ENCODE measurements around the gene NR2E1. TPM values are rescaled to one million over a fixed set of nuclear protein-coding genes. Genes with fewer than 3 reads are reported as not detected.

Gene NR2E1
- total RNA-seq, 3 donors from 2014 or later (not counting 1 experiment from before 2014, with no cell fraction given): not detected

DNA sequence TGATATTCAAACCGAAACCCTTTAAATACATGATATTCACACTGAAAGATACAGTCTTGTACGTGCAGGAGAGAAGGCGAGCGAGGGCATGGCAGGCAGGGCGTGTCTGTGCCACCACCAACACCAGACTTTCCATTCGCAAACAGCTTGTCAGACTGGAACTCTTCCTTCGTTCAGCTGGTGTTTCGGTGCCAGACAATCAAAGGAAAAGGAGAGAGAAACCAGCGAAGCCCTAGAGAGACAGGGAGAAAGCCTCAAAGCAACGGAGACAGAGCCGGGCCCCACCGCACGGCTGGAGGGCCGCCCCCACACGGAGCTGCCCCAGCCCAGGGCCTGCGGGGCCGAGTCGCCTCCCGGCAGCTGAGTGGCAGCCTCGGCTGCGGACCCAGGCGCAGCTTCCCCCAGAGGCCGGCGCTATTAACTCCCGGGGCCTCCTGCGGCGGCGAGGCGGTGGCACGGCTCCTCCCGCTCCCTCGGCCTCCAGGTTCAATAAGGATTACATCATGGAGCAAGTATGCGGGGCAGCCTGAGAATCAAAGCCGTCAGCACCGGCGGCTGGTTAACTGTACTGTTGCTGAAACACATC, 32.1 kb upstream of the NR2E1 start:
- Mint-ChIP-seq H3K27me3 (ENCODE audit: low read depth in 2 of 2) (peaks cover 55 to 89% of the 10 kb centered on the region in 2 donors), H3K36me3 (no peaks in the 10 kb centered on the region), H3K9me3 (no peaks in the 10 kb centered on the region), H3K4me1 (peaks cover 9 to 10% of the 10 kb centered on the region in 2 donors), H3K27ac (no peak overlapping the region), H3K4me3 (peak overlapping the region; percentile 89)
- H3K4me3 ChIP-seq (ENCODE audit: low read length): no peak overlapping the region
- peak; percentile 67 to 91 (median 70) for ATAC-seq
- H3K27ac ChIP-seq (ENCODE audit: low read length): no peak overlapping the region
- intact Hi-C loops (cut with micrococcal nuclease): no loop called here
- TF ChIP-seq, protein P1, sequence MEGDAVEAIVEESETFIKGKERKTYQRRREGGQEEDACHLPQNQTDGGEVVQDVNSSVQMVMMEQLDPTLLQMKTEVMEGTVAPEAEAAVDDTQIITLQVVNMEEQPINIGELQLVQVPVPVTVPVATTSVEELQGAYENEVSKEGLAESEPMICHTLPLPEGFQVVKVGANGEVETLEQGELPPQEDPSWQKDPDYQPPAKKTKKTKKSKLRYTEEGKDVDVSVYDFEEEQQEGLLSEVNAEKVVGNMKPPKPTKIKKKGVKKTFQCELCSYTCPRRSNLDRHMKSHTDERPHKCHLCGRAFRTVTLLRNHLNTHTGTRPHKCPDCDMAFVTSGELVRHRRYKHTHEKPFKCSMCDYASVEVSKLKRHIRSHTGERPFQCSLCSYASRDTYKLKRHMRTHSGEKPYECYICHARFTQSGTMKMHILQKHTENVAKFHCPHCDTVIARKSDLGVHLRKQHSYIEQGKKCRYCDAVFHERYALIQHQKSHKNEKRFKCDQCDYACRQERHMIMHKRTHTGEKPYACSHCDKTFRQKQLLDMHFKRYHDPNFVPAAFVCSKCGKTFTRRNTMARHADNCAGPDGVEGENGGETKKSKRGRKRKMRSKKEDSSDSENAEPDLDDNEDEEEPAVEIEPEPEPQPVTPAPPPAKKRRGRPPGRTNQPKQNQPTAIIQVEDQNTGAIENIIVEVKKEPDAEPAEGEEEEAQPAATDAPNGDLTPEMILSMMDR (IDR thresholded peaks at IDR 0.05): no peak
- no peak for DNase-seq
- H3K36me3 ChIP-seq (ENCODE audit: control insufficient read depth, insufficient read depth, low read length): no peaks in the 10 kb centered on the region
- H3K4me1 ChIP-seq (ENCODE audit: control insufficient read depth, insufficient read depth, low read length): peaks cover 9% of the 10 kb centered on the region
- 1% methylated on average over 36 of the region's 36 CpGs for WGBS (ENCODE audit: insufficient coverage)
- peaks cover 36% of the 10 kb centered on the region for H3K27me3 ChIP-seq (ENCODE audit: control insufficient read depth, insufficient read depth, low read length)
- H3K9me3 ChIP-seq (ENCODE audit: control insufficient read depth, insufficient read depth, low read length): no peaks in the 10 kb centered on the region

DNA sequence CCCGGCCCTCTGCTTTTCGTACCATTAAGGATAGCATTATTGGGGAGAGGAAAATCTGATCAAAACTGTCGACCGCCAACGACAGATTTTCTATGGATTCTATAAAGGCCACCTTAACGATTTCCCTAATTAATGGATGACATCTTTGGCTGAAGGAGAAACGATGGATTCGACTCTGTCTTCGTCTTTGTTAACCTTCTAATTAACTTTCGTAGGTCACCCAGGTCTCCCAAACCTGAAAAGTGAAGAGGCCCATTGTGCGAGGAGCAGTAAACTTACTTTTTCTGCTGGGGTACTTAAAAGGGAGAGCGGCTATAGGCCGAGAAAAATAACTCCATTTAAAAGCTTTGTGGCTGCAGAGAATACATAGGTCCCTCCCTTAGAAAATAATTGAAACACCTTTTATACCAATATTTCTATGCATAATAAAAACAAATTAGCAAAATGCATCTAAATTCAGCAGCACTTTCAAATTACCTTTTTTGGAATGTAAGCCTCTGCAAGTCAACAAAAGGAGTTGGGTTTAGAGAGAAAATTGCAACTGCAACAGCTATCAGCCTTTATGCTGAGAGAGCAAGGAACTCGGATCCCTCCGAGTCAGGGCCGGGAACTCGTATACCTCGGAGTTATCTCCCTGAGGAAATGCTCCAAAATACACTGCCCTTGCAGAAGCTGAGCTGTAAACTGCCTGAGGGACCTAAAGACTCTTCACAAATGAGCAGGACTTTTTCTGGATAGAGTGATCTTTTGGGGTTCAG, 31.4 kb upstream of the NR2E1 start:
- no peak overlapping the region for H3K27ac Mint-ChIP-seq
- peaks cover 50 to 83% of the 10 kb centered on the region in 2 donors for H3K27me3 Mint-ChIP-seq (ENCODE audit: low read depth in 2 of 2)
- H3K36me3 Mint-ChIP-seq: no peaks in the 10 kb centered on the region
- H3K9me3 ChIP-seq (ENCODE audit: control insufficient read depth, insufficient read depth, low read length): no peaks in the 10 kb centered on the region
- 26% methylated on average over 16 of the region's 18 CpGs for WGBS (ENCODE audit: insufficient coverage)
- H3K9me3 Mint-ChIP-seq: no peaks in the 10 kb centered on the region
- ATAC-seq (no peak), DNase-seq (no peak)
- TF ChIP-seq, protein P1 (IDR thresholded peaks at IDR 0.05): no peak
- H3K4me1 ChIP-seq (ENCODE audit: control insufficient read depth, insufficient read depth, low read length): peaks cover 9% of the 10 kb centered on the region
- H3K4me3 Mint-ChIP-seq: peak overlapping the region; percentile 42
- H3K27me3 ChIP-seq (ENCODE audit: control insufficient read depth, insufficient read depth, low read length): peaks cover 31% of the 10 kb centered on the region
- H3K4me1 Mint-ChIP-seq: peaks cover 9 to 10% of the 10 kb centered on the region in 2 donors
- intact Hi-C loops (cut with micrococcal nuclease): no loop called here
- H3K36me3 ChIP-seq (ENCODE audit: control insufficient read depth, insufficient read depth, low read length): no peaks in the 10 kb centered on the region
- no peak overlapping the region for H3K27ac ChIP-seq (ENCODE audit: low read length)
- H3K4me3 ChIP-seq (ENCODE audit: low read length): no peak overlapping the region

DNA sequence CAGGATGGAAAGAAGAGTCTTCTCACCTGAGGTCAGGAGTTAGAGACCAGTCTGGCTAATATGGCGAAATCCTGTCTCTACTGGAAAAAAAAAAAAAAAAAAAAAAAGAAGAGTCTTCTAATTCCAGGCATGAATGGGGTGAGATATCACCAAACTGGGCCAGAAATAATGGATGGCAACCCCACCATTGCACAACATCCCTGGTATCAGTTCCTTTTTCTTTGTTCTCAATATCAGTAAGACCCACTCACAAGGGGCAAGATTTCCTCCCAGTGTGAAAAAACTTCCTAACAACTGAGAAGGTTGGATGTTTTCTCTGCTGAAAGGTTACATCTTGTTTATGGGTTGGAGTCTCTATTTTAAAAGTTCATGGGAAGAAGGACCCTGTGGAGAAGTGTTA, 23.6 kb upstream of the NR2E1 start:
- no peak overlapping the region for H3K27ac Mint-ChIP-seq
- no peaks in the 10 kb centered on the region for H3K4me1 Mint-ChIP-seq
- Histone ChIP-seq H3K27me3 (ENCODE audit: control insufficient read depth, insufficient read depth, low read length) (peaks cover 3% of the 10 kb centered on the region), H3K9me3 (ENCODE audit: control insufficient read depth, insufficient read depth, low read length) (no peaks in the 10 kb centered on the region), H3K4me3 (ENCODE audit: low read length) (no peak overlapping the region), H3K27ac (ENCODE audit: low read length) (no peak overlapping the region), H3K36me3 (ENCODE audit: control insufficient read depth, insufficient read depth, low read length) (no peaks in the 10 kb centered on the region), H3K4me1 (ENCODE audit: control insufficient read depth, insufficient read depth, low read length) (no peaks in the 10 kb centered on the region)
- DNase-seq: no peak
- no peaks in the 10 kb centered on the region for H3K36me3 Mint-ChIP-seq
- no peak for ATAC-seq
- TF ChIP-seq, protein P1 (IDR thresholded peaks at IDR 0.05): no peak
- intact Hi-C loops (cut with micrococcal nuclease): no loop called here
- no peaks in the 10 kb centered on the region for H3K9me3 Mint-ChIP-seq
- WGBS (ENCODE audit: insufficient coverage): 67% methylated on average over 1 of the region's 1 CpG
- peaks cover 38 to 51% of the 10 kb centered on the region in 2 donors for H3K27me3 Mint-ChIP-seq (ENCODE audit: low read depth in 2 of 2)
- no peak overlapping the region for H3K4me3 Mint-ChIP-seq

All from natural killer cell (primary cell).